GM19455 (cell line): Measurements from ENCODE around the gene TBC1D8.

Source experiments
- ATAC-seq: cut with Tn5 transposase; IDR thresholded peaks from one replicate; pipeline ENCODE4 v1.9.1; 2021; ENCODE audit not compliant: unreplicated experiment

The TBC1D8 gene

GRCh38 chr2:100981011-100981410, 170.2 kb downstream of the TBC1D8 start:
- ATAC-seq = no peak

- ATAC-seq = no peak
These were observed 171.1 kb downstream of the TBC1D8 start for GRCh38 chr2:100980046-100980445.

GRCh38 chr2:100978582-100979191, 172.5 kb downstream of the TBC1D8 start:
- no peak for ATAC-seq

- no peak for ATAC-seq
These were observed 173.7 kb downstream of the TBC1D8 start for GRCh38 chr2:100977511-100977910.

- peak; percentile 77 for ATAC-seq
These were observed 174.4 kb downstream of the TBC1D8 start for GRCh38 chr2:100976645-100977391.

GRCh38 chr2:100976061-100976460, 175.1 kb downstream of the TBC1D8 start:
- ATAC-seq = no peak

- ATAC-seq = no peak
These were observed 175.7 kb downstream of the TBC1D8 start for GRCh38 chr2:100975521-100975785.

- ATAC-seq = no peak
These were observed 176.3 kb downstream of the TBC1D8 start for GRCh38 chr2:100974712-100975520.

GRCh38 chr2:100972452-100972851, 178.7 kb downstream of the TBC1D8 start:
- ATAC-seq = no peak

- ATAC-seq = no peak
These were observed 180.0 kb downstream of the TBC1D8 start for GRCh38 chr2:100971221-100971620.

- no peak for ATAC-seq
These were observed 181.2 kb downstream of the TBC1D8 start for GRCh38 chr2:100969998-100970397.

- ATAC-seq = no peak
These were observed 182.7 kb downstream of the TBC1D8 start for GRCh38 chr2:100968146-100969145.

- no peak for ATAC-seq
These were observed 183.5 kb downstream of the TBC1D8 start for GRCh38 chr2:100967716-100968115.

GRCh38 chr2:100965596-100965995, 185.6 kb downstream of the TBC1D8 start:
- no peak for ATAC-seq

- no peak for ATAC-seq
These were observed 186.5 kb downstream of the TBC1D8 start for GRCh38 chr2:100964681-100965169.

- no peak for ATAC-seq
These were observed 187.0 kb downstream of the TBC1D8 start for GRCh38 chr2:100964222-100964621.

- ATAC-seq = no peak
These were observed 188.2 kb downstream of the TBC1D8 start for GRCh38 chr2:100963026-100963375.

- no peak for ATAC-seq
These were observed 188.7 kb downstream of the TBC1D8 start for GRCh38 chr2:100962366-100963025.

GRCh38 chr2:100960688-100961087, 190.5 kb downstream of the TBC1D8 start:
- ATAC-seq = no peak

GRCh38 chr2:100959225-100959880, 191.8 kb downstream of the TBC1D8 start:
- ATAC-seq = no peak
